ENCODE measurements around the gene RAPGEF1. TPM values are rescaled to one million over a fixed set of nuclear protein-coding genes. Genes with fewer than 3 reads are reported as not detected.
A peak's percentile ranks its signal among the peaks of the same experiment; 100 is the strongest.

The RAPGEF1 gene
- total and polyA plus RNA-seq, 9 of the 15 experiments (the other 6 are each of a cell fraction or from before 2014, with no cell fraction given): 0.06 to 44.1 (median 19.9) TPM

DNA sequence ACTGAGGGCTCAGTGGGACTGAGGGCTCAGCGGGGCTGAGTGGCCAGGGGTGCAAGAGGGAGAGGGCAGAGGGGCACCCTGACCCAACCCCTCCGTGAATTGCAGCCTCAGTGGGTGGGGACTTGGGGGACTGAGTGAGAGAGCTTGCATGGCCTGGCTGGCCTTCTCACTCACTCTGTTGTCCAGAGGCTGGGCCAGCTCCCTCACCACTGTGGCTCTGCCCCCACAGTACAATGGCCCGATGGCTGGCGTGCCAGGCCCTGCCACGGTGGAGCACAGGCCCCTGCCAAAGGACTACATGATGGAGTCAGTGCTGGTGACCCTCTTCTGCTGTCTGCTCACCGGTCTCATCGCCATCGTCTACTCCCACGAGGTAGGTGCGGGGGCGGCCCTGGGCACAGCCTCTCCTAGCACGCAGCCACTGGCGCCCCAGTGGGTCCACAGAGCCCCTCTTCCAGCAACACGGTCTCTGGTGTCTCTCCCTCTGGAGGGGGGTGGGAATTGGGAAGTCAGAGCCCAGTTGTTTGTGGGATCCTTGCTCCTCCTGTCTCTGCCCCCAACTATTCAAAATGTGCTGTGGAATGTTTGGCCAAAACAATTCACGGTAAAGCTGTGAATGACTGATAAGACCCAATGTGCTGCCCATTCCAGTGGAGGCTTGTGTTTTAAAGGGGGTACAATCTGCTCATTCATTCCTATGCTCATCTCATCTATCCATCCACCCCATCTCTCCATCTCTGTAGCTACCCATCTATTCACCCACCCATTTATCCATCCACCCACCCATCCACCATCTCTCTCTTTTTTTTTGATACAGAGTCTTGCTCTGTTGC lies 183.8 kb downstream of the RAPGEF1 start:
- H3K4me3 ChIP-seq: no peak overlapping the region
- CTCF ChIA-PET (ENCODE audit: low intra/inter-chr PET ratio): no interaction called here
- no peak for ATAC-seq
- H3K36me3 ChIP-seq (ENCODE audit: control insufficient read depth, insufficient read depth, low read length): no peaks in the 10 kb centered on the region
- H3K9me3 ChIP-seq (replicated peaks; ENCODE audit: control insufficient read depth, insufficient read depth, low read depth, low read length): no peaks in the 10 kb centered on the region
- H3K79me2 ChIP-seq (ENCODE audit: control insufficient read depth, insufficient read depth, low read length): no peaks in the 10 kb centered on the region
- peak overlapping the region; percentile 32; the same call in 1 of the 2 replicates for H3K4me2 ChIP-seq (ENCODE audit: insufficient read depth, low read length)
- peak in 1 of 4 experiments; percentile 28 for DNase-seq (ENCODE audit: extremely low read depth in 1 of 4, low spot score in 3 of 4)
- in situ Hi-C loops (cut with MboI) (no loop called here), intact Hi-C loops (cut with micrococcal nuclease) (no loop called here)
- H4K20me1 ChIP-seq (replicated peaks; ENCODE audit: control insufficient read depth, insufficient read depth, low read length): no peaks in the 10 kb centered on the region
- no TSS peak for BruUV-seq (replicated peaks)
- peaks cover 0 to 18% of the 10 kb centered on the region in 2 experiments; a peak in 2 of 5 replicates for H3K4me1 ChIP-seq (replicated peaks in 1 of 2; ENCODE audit: control insufficient read depth in 2 of 2, insufficient read depth in 2 of 2, low read length in 2 of 2)
- 3% methylated on average over 15 of the region's 15 CpGs for WGBS (ENCODE audit: insufficient coverage, low coverage, missing lambda C conversion rate)
- no peak for FAIRE-seq
- peaks cover 3 to 5% of the 10 kb centered on the region in 2 experiments; a peak in 3 of 5 replicates for H3K27me3 ChIP-seq (ENCODE audit: control insufficient read depth in 2 of 2, insufficient read depth in 2 of 2, low read length in 2 of 2)
- peak overlapping the region in 1 of 2 experiments; percentile 81; a peak in 2 of 4 replicates for H3K9ac ChIP-seq (ENCODE audit: insufficient read depth in 1 of 2, low read depth in 2 of 2, low read length in 2 of 2)
- H2AFZ ChIP-seq (ENCODE audit: low read depth, low read length): no peak overlapping the region
- POLR2A ChIA-PET: no interaction called here
- H3K9me1 ChIP-seq (ENCODE audit: control insufficient read depth, insufficient read depth, low read length): no peaks in the 10 kb centered on the region
- H3K27ac ChIP-seq (ENCODE audit: extremely low read depth, low read depth, low read length): no peak overlapping the region
- TF ChIP-seq, protein P1, sequence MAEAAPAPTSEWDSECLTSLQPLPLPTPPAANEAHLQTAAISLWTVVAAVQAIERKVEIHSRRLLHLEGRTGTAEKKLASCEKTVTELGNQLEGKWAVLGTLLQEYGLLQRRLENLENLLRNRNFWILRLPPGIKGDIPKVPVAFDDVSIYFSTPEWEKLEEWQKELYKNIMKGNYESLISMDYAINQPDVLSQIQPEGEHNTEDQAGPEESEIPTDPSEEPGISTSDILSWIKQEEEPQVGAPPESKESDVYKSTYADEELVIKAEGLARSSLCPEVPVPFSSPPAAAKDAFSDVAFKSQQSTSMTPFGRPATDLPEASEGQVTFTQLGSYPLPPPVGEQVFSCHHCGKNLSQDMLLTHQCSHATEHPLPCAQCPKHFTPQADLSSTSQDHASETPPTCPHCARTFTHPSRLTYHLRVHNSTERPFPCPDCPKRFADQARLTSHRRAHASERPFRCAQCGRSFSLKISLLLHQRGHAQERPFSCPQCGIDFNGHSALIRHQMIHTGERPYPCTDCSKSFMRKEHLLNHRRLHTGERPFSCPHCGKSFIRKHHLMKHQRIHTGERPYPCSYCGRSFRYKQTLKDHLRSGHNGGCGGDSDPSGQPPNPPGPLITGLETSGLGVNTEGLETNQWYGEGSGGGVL (CRISPR knock-in tag; IDR thresholded peaks at IDR 0.05): no peak
- TF ChIP-seq FIP1L1 (IDR thresholded peaks at IDR 0.05; ENCODE audit: low read depth, low read length, poor library complexity, severe bottlenecking): no peak
- peak; percentile 60 for TF ChIP-seq ARID1B (IDR thresholded peaks at IDR 0.05)
- TF ChIP-seq GABPA (tag; conservative IDR thresholded peaks at IDR 0.05; ENCODE audit: low read depth): no peak
- no peak for TF ChIP-seq POLR2B (IDR thresholded peaks at IDR 0.05; ENCODE audit: low read depth, partially characterized antibody)
- no peak for TF ChIP-seq SAFB2 (IDR thresholded peaks at IDR 0.05; ENCODE audit: borderline replicate concordance, low read depth, low read length, severe bottlenecking)
- TF ChIP-seq ILF3 (IDR thresholded peaks at IDR 0.05; ENCODE audit: borderline replicate concordance): no peak
- no peak for TF ChIP-seq MECOM (CRISPR knock-in tag; IDR thresholded peaks at IDR 0.05)
- no peak for TF ChIP-seq ZNF253 (CRISPR knock-in tag; conservative IDR thresholded peaks at IDR 0.05)
- TF ChIP-seq, protein P2, sequence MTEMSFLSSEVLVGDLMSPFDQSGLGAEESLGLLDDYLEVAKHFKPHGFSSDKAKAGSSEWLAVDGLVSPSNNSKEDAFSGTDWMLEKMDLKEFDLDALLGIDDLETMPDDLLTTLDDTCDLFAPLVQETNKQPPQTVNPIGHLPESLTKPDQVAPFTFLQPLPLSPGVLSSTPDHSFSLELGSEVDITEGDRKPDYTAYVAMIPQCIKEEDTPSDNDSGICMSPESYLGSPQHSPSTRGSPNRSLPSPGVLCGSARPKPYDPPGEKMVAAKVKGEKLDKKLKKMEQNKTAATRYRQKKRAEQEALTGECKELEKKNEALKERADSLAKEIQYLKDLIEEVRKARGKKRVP (CRISPR knock-in tag; IDR thresholded peaks at IDR 0.05): no peak
- TF ChIP-seq GABPB2 (CRISPR knock-in tag; conservative IDR thresholded peaks at IDR 0.05): no peak
- no peak for TF ChIP-seq MAFF (IDR thresholded peaks at IDR 0.05; ENCODE audit: low read length)
- no peak for TF ChIP-seq ATF1 (CRISPR knock-in tag; IDR thresholded peaks at IDR 0.05)
- TF ChIP-seq ATF1 (tag; IDR thresholded peaks at IDR 0.05): no peak
- TF ChIP-seq, protein P3, sequence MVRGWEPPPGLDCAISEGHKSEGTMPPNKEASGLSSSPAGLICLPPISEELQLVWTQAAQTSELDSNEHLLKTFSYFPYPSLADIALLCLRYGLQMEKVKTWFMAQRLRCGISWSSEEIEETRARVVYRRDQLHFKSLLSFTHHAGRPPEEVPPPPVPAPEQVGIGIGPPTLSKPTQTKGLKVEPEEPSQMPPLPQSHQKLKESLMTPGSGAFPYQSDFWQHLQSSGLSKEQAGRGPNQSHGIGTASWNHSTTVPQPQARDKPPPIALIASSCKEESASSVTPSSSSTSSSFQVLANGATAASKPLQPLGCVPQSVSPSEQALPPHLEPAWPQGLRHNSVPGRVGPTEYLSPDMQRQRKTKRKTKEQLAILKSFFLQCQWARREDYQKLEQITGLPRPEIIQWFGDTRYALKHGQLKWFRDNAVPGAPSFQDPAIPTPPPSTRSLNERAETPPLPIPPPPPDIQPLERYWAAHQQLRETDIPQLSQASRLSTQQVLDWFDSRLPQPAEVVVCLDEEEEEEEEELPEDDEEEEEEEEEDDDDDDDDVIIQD (CRISPR knock-in tag; IDR thresholded peaks at IDR 0.05): no peak
- no peak for TF ChIP-seq CBX1 (IDR thresholded peaks at IDR 0.05; ENCODE audit: low read depth)
- no peak for TF ChIP-seq USF1 (CRISPR knock-in tag; IDR thresholded peaks at IDR 0.05)
- peak; percentile 28; the same call in 1 of the 2 replicates for TF ChIP-seq TAL1 (IDR thresholded peaks at IDR 0.05)
- TF ChIP-seq NFATC3 (IDR thresholded peaks at IDR 0.05): no peak
